ENCODE data around the gene LHFPL2.
"Not testable (repeated sequence)": the region's sequence is repeated elsewhere in the genome, so short reads cannot be mapped to it uniquely, and the experiment has no call there.

The LHFPL2 gene

GRCh38 chr5:78496373-78496772 is 152.2 kb downstream of the LHFPL2 start:
- DNase-seq: no peak

GRCh38 chr5:78495800-78496199 is 152.8 kb downstream of the LHFPL2 start:
- DNase-seq: no peak

GRCh38 chr5:78492650-78493049 is 155.9 kb downstream of the LHFPL2 start:
- no peak for DNase-seq

- DNase-seq: no peak
Observed at GRCh38 chr5:78492224-78492623, 156.3 kb downstream of the LHFPL2 start.

- no peak for DNase-seq
Observed at GRCh38 chr5:78490709-78491485, 157.7 kb downstream of the LHFPL2 start.

GRCh38 chr5:78487846-78488245 is 160.7 kb downstream of the LHFPL2 start:
- no peak for DNase-seq

GRCh38 chr5:78486218-78486617 is 162.4 kb downstream of the LHFPL2 start:
- DNase-seq: no peak

GRCh38 chr5:78483809-78484521 is 164.6 kb downstream of the LHFPL2 start:
- DNase-seq: no peak

- DNase-seq: no peak
Observed at GRCh38 chr5:78482948-78483347, 165.6 kb downstream of the LHFPL2 start.

GRCh38 chr5:78476795-78477194 is 171.8 kb downstream of the LHFPL2 start:
- no peak for DNase-seq

- no peak for DNase-seq
Observed at GRCh38 chr5:78475370-78475769, 173.2 kb downstream of the LHFPL2 start.

- DNase-seq: no peak
Observed at GRCh38 chr5:78473751-78474150, 174.8 kb downstream of the LHFPL2 start.

- no peak for DNase-seq
Observed at GRCh38 chr5:78472469-78473106, 176.0 kb downstream of the LHFPL2 start.

GRCh38 chr5:78471896-78472295 is 176.7 kb downstream of the LHFPL2 start:
- DNase-seq: no peak

GRCh38 chr5:78467752-78468357 is 180.7 kb downstream of the LHFPL2 start:
- no peak for DNase-seq

GRCh38 chr5:78467140-78467539 is 181.4 kb downstream of the LHFPL2 start:
- DNase-seq: no peak

- no peak for DNase-seq
Observed at GRCh38 chr5:78458843-78459242, 189.7 kb downstream of the LHFPL2 start.

GRCh38 chr5:78457507-78457906 is 191.1 kb downstream of the LHFPL2 start:
- not testable (repeated sequence) for DNase-seq

GRCh38 chr5:78449103-78449502 is 199.5 kb downstream of the LHFPL2 start:
- DNase-seq: no peak

- no peak for DNase-seq
Observed at GRCh38 chr5:78447775-78448424, 200.7 kb downstream of the LHFPL2 start.
